GM12878 (cell line): ENCODE data around the gene MEAK7. TPM values are rescaled to one million over a fixed set of nuclear protein-coding genes. Genes with fewer than 3 reads are reported as not detected.

Source experiments
- ATAC-seq: fragments of 200-7000 bp; cut with Tn5 transposase; 3 replicates; pipeline ENCODE4 v1.9.1; 2020; ENCODE audit warnings: mild to moderate bottlenecking, moderate library complexity
- BruUV-seq: library from RNA; stranded (reverse); fragments of 400-500 nt; replicated peaks from 2 replicates; lab custom pipeline; 2021; lab: Mats Ljungman, UMichigan
- CTCF ChIA-PET: fragments of 300-600 bp; sonication (Branson Sonifier 250); formaldehyde crosslinking; extraction: SDS; loops from one replicate; lab custom pipeline; 2021; ENCODE audit warnings: inconsistent platforms; lab: Yijun Ruan, JAX
- POLR2A ChIA-PET: fragments of 350-600 bp; formaldehyde crosslinking; extraction: SDS; loops from one replicate; lab custom pipeline; 2021; ENCODE audit warnings: inconsistent platforms; lab: Charles Lee
- RAD21 ChIA-PET: fragments of 300-600 bp; sonication (Branson Sonifier 250); formaldehyde crosslinking; loops from one replicate; lab custom pipeline; 2023; ENCODE audit warnings: antibody characterized with exemption; ENCODE audit not compliant: unreplicated experiment; lab: Charles Lee
- SMC1A ChIA-PET: fragments of 300-600 bp; sonication (Branson Sonifier 250); formaldehyde crosslinking; loops from one replicate; lab custom pipeline; 2023; ENCODE audit not compliant: unreplicated experiment, uncharacterized antibody; lab: Charles Lee
- DNase-seq: peaks from one replicate; pipeline ENCODE4 v3.0.0-alpha.2; 2011; ENCODE audit warnings: low read depth, low spot score
- FAIRE-seq: peaks from 3 replicates; lab custom pipeline; 2011; peaks lifted over from hg19 to GRCh38; lab: Jason Lieb, UNC
- H2AFZ ChIP-seq: 2 replicates; pipeline ENCODE4 v1.6.0; 2011; ENCODE audit warnings: low read depth, low read length, control low read depth; ENCODE audit not compliant: control insufficient read depth
- H3K27ac ChIP-seq: 2 replicates; pipeline ENCODE4 v1.5.1; 2011; ENCODE audit warnings: control low read depth; ENCODE audit not compliant: control insufficient read depth, insufficient read depth
- H3K27me3 ChIP-seq, 2 experiments: replicated peaks in 1 of 2; 2 replicates each; pipeline versions ENCODE4 v1.6.0 to v1.6.1; 2011; ENCODE audit warnings: low read length in 1 of 2; ENCODE audit not compliant: control insufficient read depth in 2 of 2, insufficient read depth in 2 of 2
- H3K36me3 ChIP-seq, 2 experiments: 2 replicates each; pipeline ENCODE4 v1.5.1; 2011; ENCODE audit warnings: low read length in 1 of 2; ENCODE audit not compliant: control insufficient read depth in 2 of 2, insufficient read depth in 2 of 2
- H3K4me1 ChIP-seq: 2 replicates; pipeline ENCODE4 v1.6.1; 2011; ENCODE audit warnings: mild to moderate bottlenecking, low read length, moderate library complexity, mixed read lengths; ENCODE audit not compliant: control insufficient read depth, insufficient read depth
- H3K4me2 ChIP-seq: 2 replicates; pipeline ENCODE4 v1.6.0; 2011; ENCODE audit warnings: control low read depth; ENCODE audit not compliant: control insufficient read depth, insufficient read depth
- H3K4me3 ChIP-seq: fragments of 200-600 bp; sonication (generic); 2 replicates; pipeline ENCODE4 v1.5.1; 2016
- H3K79me2 ChIP-seq: 2 replicates; pipeline ENCODE4 v1.6.0; 2011; ENCODE audit warnings: low read length; ENCODE audit not compliant: control insufficient read depth, insufficient read depth
- H3K9ac ChIP-seq: 2 replicates; pipeline ENCODE4 v1.8.0; 2011; ENCODE audit warnings: low read length, control low read depth, mixed read lengths; ENCODE audit not compliant: control insufficient read depth, insufficient read depth
- H3K9me3 ChIP-seq: replicated peaks from 3 replicates; pipeline ENCODE4 v1.5.1; 2011; ENCODE audit warnings: mild to moderate bottlenecking, low read length; ENCODE audit not compliant: control insufficient read depth, insufficient read depth
- H4K20me1 ChIP-seq: 2 replicates; pipeline ENCODE4 v1.6.0; 2011; ENCODE audit not compliant: control insufficient read depth, insufficient read depth
- IKZF2 ChIP-seq, 2 experiments: fragments of 450-650 bp; IDR thresholded peaks; 2 replicates each; pipeline ENCODE4 v1.6.1; 2017; ENCODE audit warnings: mild to moderate bottlenecking in 2 of 2, moderate library complexity in 2 of 2
- KDM1A ChIP-seq: fragments of 200-600 bp; sonication (generic); IDR thresholded peaks from 2 replicates; pipeline ENCODE4 v1.6.1; 2016; ENCODE audit warnings: borderline replicate concordance
- PAX5 ChIP-seq: IDR thresholded peaks from 2 replicates; pipeline ENCODE4 v1.6.1; 2011; ENCODE audit warnings: low read depth, low read length, borderline replicate concordance
- PRDM15 ChIP-seq: fragments of 450-650 bp; formaldehyde crosslinking; IDR thresholded peaks from 2 replicates; pipeline ENCODE4 v1.4.0; 2020; ENCODE audit warnings: mild to moderate bottlenecking, moderate library complexity
- RAD51 ChIP-seq: fragments of 450-650 bp; IDR thresholded peaks from 2 replicates; pipeline ENCODE4 v1.6.1; 2016; ENCODE audit warnings: moderate library complexity, mild to moderate bottlenecking, inconsistent platforms
- RUNX3 ChIP-seq: IDR thresholded peaks from 2 replicates; pipeline ENCODE4 v1.6.1; 2012; ENCODE audit warnings: low read length, inconsistent platforms
- SIN3A ChIP-seq: IDR thresholded peaks from 2 replicates; pipeline ENCODE4 v1.6.1; 2012; ENCODE audit warnings: low read depth, low read length, improper control_type of control experiment
- ZNF217 ChIP-seq: fragments of 450-650 bp; IDR thresholded peaks from 2 replicates; pipeline ENCODE4 v1.6.1; 2017; ENCODE audit warnings: antibody characterized with exemption, mild to moderate bottlenecking
- WGBS: methylation state at CpG from one replicate; pipeline ENCODE4 v1.1.6; 2016; ENCODE audit warnings: low lambda C conversion rate; ENCODE audit not compliant: insufficient replicate concordance, insufficient coverage; ENCODE audit errors: missing lambda C conversion rate; 5-methylcytosine and 5-hydroxymethylcytosine counted together
- in situ Hi-C: fragments of 300-500 bp; cut with MboI; formaldehyde crosslinking; loops from 9 replicates; pipeline ENCODE4 v1.14.3; 2018; ENCODE audit warnings: mixed read lengths
- intact Hi-C: fragments of 100-400 bp; cut with micrococcal nuclease; formaldehyde crosslinking; loops from one replicate; pipeline ENCODE4 v1.14.2; 2022; ENCODE audit not compliant: unreplicated experiment
- polyA plus RNA-seq, 11 experiments: library from polyadenylated mRNA; depleted of rRNA in 4 of 11; unstranded in 6 of 11; stranded (reverse) in 5 of 11; fragments of >200 nt; fragmentation: Nextera tagmentation in 4 of 11; fragmentation: Illumina TruSeq in 1 of 11; extraction: Ambion mirVana in 4 of 11; extraction: Trizol in 1 of 11; gene quantifications; 1 replicate in 1 of 11; 2 replicates in 10 of 11; pipeline versions ENCODE4 v1.2.1 to v1.2.3, GENCODE V29; 2011 to 2016; ENCODE audit warnings: inconsistent platforms in 2 of 11, missing spikeins in 2 of 11, low read depth in 1 of 11
- total RNA-seq, 4 experiments: library from RNA; depleted of rRNA in 3 of 4; stranded (reverse); fragments of >200 nt in 3 of 4; fragmentation: Illumina TruSeq in 1 of 4; extraction: Trizol in 1 of 4; gene quantifications; 2 replicates each; pipeline versions ENCODE4 v1.2.1 to v1.2.3, GENCODE V29; 2013 to 2021

Gene MEAK7
- total and polyA plus RNA-seq, 10 of the 15 experiments (the other 5 are each of a cell fraction or from before 2014, with no cell fraction given), result 1.4 to 11.9 (median 6.4) TPM

- Histone ChIP-seq H3K4me1 (peaks cover 18% of the 10 kb centered on the region), H3K4me3 (no peak overlapping the region), H3K9me3 (no peaks in the 10 kb centered on the region), H3K9ac (no peak overlapping the region), H2AFZ (no peak overlapping the region), H3K36me3 (no peaks in the 10 kb centered on the region), H3K27ac (no peak overlapping the region), H4K20me1 (no peaks in the 10 kb centered on the region), H3K4me2 (no peak overlapping the region), H3K79me2 (no peaks in the 10 kb centered on the region), H3K27me3 (peaks cover 0 to 2% of the 10 kb centered on the region in 2 experiments; a peak in 1 of 4 replicates)
- no peak for ATAC-seq
- FAIRE-seq, result no peak
- in situ Hi-C loops, result no loop called here
- RAD21 ChIA-PET, result no interaction called here
- CTCF ChIA-PET, result no interaction called here
- SMC1A ChIA-PET, result no interaction called here
- POLR2A ChIA-PET, result no interaction called here
- intact Hi-C loops, result no loop called here
- DNase-seq, result no peak
- no TSS peak for BruUV-seq
- WGBS, result 68% methylated on average over 4 of the region's 4 CpGs
- TF ChIP-seq IKZF2 (IDR thresholded peaks at IDR 0.05) (no peak), ZNF217 (no peak), PAX5 (no peak), PRDM15 (CRISPR knock-in tag) (no peak), RAD51 (no peak), SIN3A (no peak), KDM1A (no peak), RUNX3 (no peak)
These were observed 45.6 kb upstream of the MEAK7 start for GRCh38 chr16:84550096-84550495.
